ENCODE results near the gene BMPR1A.

DNA sequence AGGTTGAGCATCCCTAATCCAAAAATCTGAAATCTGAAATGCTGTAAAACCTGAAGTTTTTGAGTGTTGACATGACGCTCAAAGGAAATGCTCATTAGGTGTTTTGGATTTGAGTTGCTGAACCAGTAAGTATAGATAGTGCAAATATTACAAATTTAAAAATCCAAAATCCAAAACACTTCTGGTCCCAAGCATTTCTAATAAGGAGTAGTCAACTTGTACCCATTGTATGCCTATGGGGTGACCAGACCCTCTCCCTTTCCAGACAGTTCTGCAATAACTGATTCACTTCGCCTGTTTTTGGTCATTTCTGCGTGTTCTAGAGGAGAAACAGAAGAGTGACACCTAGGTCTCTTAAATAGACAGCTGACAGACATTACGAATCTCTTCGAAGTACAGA is 110.7 kb downstream of the BMPR1A start:
- TF ChIP-seq, protein P1, sequence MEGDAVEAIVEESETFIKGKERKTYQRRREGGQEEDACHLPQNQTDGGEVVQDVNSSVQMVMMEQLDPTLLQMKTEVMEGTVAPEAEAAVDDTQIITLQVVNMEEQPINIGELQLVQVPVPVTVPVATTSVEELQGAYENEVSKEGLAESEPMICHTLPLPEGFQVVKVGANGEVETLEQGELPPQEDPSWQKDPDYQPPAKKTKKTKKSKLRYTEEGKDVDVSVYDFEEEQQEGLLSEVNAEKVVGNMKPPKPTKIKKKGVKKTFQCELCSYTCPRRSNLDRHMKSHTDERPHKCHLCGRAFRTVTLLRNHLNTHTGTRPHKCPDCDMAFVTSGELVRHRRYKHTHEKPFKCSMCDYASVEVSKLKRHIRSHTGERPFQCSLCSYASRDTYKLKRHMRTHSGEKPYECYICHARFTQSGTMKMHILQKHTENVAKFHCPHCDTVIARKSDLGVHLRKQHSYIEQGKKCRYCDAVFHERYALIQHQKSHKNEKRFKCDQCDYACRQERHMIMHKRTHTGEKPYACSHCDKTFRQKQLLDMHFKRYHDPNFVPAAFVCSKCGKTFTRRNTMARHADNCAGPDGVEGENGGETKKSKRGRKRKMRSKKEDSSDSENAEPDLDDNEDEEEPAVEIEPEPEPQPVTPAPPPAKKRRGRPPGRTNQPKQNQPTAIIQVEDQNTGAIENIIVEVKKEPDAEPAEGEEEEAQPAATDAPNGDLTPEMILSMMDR (IDR thresholded peaks at IDR 0.05) = no peak
- no peak for TF ChIP-seq POLR2AphosphoS5 (IDR thresholded peaks at IDR 0.05)
- TF ChIP-seq POLR2A (IDR thresholded peaks at IDR 0.05) = no peak
